GM21717 (cell line): ENCODE measurements around the gene TAX1BP1.

ENCODE experiments used
- ATAC-seq: cut with Tn5 transposase; IDR thresholded peaks from one replicate; pipeline ENCODE4 v1.9.1; 2021; ENCODE audit warnings: mild to moderate bottlenecking, moderate library complexity; ENCODE audit not compliant: unreplicated experiment

Gene TAX1BP1

DNA sequence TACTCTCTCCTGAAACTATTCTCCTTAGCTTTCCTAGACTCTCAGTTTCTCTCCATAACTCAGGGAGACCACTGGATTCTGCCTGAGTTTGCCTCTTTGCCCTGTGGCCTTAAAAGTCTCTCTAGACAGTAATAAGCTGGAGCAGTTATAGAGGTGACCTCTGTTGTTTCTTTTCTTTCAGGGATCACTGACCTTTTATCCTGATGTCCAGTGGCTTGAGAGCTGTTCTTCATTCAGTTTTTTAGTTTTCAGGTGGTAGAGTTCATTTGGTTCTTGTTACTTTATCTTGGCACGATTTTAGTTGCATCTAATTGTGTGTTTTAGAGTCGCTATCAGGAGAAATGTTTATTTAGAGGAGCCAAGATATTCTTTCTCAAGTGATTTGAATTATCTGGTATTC is 37.7 kb downstream of the TAX1BP1 start:
- no peak for ATAC-seq

DNA sequence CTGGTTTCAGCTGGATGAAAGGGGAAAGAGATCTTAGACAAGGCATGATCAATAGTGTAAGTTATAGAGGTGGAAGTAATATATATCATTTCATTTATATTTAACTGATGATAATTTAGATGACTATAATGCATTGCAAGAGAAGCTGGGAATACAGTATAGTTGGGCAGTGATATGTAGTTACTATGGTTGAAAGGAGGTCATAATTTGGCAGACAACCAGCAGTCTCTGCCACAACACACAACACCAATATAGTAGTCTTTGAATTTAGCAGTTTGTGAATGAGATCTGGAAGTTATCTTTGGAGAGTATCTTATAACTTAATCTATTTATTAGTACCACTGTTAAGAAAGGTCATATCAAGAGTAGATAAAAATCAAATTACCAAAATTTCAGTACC is 39.9 kb downstream of the TAX1BP1 start:
- no peak for ATAC-seq

DNA sequence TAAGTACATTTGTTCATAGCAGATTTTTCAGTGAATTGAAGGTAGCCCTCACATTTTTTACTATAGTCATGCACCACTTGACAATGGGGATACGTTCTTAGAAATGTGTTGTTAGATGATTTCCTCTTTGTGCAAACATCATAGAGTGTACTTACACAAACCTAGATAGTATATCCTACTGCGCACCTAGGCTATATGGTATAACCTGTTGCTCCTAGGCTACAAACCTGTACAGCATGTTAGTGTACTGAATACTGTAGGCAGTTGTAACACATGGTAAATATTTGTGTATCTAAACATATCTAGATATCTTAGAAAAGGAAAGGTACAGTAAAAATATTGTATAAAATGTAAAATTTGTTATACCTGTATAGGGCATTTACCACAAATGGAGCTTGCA is 41.2 kb downstream of the TAX1BP1 start:
- no peak for ATAC-seq

DNA sequence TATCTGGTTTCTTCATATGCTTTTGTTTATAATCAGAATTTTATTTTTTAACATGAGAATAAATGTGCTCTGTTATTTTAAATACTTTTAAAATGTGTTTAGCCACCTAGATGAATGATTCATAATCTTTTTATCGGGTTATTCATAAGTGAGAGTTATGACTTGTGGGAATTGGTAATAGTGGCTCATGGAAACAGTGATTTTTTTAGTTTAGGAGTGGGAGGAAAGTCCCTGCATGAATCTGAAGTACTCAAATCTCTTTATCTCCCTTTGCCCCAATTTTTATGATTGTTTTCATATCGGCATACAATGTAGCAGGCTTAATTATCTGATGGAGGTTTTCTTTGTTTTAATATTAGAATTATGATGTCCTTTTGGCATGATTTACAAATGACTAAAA is 42.9 kb downstream of the TAX1BP1 start:
- ATAC-seq = no peak

DNA sequence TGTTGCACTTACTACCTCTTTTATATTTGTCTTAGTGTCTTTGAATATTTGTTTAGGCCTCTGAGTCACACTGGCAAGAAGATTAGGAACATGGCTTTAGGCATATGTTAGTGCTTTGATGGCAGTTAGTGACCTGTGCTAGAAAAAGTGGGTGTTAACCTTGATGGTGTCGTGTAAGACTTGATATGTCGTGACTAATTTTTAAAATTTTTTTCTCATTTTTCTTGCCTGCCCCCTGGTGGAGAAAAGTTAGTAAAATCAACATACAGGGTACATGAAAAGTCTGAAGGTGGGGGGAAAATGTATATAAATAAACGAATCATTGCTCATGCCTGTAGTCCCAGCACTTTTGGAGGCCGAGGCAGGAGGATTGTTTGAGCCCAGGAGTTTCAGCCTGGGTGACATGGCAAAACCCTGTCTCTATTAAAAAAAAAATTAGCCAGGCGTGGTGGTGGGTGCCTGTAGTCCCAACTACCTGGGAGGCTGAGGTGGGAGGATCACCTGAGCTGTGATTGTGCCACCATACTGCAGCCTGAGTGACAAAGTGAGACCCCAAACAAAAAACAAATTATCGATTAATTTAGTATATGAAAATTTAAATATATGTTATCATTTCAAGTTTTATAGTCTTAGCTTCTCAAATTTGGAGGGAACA is 44.6 kb downstream of the TAX1BP1 start:
- no peak for ATAC-seq

DNA sequence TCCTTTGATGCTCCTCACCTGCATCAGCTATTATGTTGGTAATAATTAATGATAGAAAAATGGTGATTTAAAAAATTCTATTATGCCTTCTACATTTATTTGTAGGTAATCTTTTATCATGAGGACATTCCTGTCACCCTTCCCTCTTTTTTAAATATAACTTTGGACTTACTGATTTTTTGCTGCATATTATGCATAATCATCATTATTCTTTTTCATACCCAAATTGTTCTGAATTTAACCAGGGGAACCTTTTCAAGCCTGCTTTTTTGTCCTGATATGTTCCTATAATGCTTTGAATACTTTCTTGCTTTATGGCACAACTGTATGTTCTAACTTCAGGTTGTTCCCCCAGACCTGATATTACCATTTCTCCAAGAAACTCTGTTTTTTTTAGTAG is 48.5 kb downstream of the TAX1BP1 start:
- no peak for ATAC-seq

DNA sequence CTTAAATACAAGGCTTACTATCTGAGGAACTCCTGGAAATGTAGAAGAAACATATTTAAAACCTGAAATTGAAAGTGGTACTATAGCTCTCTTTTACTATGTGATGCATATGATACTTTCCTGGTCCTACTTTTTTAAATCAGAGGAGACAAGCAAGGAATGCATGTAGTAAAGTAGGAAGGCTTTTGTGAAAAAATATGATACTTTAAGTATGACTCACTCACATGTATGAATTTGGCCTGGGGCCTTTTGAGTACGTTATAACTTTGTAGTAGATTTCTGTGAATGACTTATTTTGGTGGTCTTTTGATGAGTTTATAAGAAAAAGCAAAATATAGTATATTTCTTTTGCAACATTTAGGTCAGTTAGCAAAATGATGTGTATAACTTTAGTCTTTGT is 53.8 kb downstream of the TAX1BP1 start:
- no peak for ATAC-seq

DNA sequence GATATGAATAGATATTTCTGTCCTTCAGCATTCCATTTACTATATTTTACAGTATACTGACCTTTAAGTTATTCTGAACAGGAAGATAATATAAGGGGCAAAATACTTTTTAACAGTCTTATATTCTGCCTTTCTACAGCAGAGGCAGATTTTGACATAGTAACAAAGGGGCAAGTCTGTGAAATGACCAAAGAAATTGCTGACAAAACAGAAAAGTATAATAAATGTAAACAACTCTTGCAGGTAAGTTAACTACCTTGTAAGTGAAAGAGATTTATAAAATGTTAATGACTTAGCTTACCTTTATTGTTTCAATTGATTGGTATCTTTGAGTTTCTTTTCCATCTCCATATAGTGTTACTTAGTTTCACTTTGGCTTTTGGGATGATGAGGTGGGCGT is 56.0 kb downstream of the TAX1BP1 start:
- ATAC-seq = no peak

DNA sequence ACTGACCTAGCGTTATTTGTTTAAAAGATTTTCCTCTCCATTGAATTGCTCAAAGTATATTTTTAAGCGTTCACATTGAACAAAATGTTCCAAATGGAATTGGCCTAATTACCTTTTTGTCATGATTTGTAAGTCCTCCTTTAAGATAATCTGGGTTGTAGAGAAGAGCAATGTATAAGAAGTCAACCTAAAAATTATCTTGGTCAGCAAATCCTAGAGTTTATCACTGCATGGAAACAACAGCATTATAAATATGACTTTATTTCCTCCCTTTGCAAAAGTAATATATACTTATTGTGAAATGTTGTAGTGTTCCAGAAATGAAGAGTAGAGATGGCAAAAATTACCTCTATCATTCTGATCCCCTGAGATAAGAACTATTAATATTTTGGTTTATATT is 59.2 kb downstream of the TAX1BP1 start:
- ATAC-seq = no peak

DNA sequence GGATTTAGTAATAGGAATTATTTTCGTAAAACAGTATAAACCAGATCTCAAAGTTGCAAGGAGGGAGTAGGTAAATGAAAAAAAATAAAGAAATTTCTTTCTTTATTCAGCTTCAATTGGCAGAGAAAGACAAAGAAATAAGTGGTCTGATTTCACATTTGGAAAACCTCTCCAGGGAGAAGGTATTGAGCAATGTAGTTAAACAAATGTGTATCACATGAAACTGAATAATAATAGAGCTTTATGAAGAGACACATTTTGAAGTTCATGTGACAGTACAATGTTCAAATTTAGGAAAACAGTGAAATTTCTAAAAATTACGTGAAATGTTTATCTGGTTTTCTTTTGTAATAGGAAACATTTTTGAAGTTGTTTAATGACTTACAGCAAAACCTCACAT is 63.0 kb downstream of the TAX1BP1 start:
- ATAC-seq = no peak

DNA sequence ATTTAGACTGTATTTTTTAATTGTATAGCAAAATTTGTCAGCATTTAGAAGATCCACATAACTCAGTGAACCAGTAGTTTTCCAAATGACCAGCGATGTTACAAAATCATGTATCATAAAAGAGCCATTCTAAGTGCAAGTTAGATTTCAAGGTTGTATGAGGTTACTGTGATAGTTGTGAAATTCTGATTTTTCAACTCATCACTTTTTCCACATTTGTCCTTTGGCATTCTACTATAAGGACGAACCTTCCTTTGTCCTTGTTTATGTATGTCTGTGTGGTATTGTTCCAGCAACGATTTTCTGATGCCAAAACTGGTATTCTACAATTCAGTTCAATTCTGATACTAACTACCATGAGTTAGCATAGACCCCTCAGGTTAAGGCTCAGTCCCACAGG is 64.2 kb downstream of the TAX1BP1 start:
- no peak for ATAC-seq

DNA sequence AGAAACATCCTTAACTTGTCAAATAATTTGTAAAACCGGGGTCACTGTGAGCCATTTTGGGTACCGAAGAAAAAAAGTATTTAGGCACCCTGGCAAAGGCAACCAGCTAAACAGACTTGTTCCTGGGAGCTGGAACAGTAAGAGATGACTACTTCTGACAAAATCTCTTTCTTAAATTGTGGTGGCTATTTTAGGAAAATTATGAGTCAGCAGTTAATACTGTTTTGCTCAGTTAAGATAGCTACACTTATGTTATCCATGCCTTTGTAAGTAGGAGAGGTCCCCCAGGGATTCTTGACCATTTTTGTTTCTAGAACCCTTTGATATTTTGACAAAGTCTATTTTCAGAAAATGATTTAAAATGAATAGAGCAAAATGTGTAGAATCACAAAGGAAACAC is 68.7 kb downstream of the TAX1BP1 start:
- ATAC-seq = no peak

DNA sequence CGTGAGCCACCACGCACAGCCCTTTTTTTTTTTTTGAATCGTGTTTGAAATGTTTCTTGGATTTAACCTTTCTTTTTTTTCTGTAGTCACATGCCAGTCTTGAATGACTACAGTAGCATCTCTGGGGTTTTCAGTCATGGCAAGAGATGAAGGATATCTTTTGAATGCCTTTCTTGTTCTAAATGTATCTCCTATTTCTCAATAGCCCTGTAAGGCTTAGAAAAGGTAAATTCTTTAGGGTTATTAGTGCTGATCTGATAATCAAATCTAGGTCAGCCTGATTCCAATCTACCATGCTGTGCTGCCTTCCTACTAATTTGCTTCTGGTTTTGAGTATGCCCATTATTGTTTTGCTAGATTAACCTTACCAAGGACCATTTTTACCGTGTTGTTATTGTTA is 70.2 kb downstream of the TAX1BP1 start:
- no peak for ATAC-seq

DNA sequence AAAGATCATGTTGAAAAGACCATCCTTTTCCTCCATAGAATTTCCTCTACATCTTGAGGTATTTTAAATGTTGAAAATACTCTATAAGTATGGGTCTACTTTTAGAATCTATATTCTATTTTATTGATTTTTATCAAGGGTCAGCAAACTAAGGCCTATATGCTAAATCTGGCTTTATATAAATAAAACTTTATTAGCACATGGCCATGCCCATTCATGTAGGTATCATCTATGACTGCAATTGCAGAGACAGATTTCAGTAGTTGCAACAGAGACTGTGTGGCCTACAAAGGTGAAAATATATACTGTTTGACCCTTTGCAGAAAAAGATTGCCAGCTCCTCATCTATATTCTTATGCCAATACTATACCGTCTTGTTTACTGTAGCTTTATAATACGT is 72.7 kb downstream of the TAX1BP1 start:
- no peak for ATAC-seq

DNA sequence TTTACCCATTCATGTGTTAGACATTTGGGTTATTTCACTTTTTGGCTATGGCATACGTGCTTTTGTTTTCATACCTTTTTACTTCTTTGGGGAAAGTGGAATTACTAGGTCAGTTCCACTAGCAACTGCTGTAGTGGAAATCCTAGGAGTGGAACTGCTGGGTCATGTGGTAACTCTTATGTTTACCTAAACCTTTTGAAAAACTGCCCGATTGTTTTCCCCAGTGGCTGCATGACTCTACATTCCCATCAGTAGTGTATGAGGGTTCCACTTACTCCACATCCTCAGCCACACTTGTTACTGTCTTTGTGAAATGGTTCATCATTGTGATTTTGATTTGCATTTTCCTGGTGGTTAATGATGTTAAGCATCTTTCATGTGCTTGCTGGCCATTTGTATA is 82.3 kb downstream of the TAX1BP1 start:
- no peak for ATAC-seq

DNA sequence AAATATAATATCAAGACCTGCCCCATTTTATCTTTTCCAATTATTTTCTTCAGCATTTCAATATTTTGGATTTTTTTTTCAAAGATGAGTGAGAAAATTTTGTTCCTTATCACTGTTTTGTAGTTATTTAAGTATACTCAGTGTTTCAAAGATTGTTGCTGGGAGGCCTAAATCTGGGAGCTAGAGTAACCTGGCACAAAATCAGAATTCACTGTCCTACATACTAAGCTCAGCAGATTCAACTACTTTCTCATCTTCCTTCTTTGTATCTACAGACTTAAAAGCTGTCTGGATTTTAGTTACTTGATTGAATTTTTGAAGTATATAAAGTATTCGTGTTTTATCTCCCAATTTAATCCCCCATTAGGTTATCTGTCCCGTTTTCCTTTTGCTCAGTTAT is 85.9 kb downstream of the TAX1BP1 start:
- no peak for ATAC-seq

DNA sequence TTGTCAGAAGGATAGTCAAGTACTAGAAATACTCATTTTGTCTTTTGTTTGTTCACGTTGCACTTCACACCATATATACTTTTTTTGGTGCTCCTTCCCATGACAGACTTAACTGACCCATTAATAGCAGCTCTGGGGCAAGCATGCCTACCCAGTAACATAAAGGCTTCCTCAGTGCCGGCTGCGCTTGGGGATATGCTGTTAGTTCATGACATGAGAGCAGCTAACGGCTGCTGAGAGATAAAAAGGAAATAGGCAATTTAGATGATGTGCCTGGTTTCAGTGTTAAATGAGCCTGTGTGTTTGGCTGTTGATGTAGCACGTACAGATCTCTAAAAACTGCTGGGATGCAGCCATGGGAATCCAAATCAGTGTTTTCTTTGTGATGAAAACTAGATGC is 86.4 kb downstream of the TAX1BP1 start:
- ATAC-seq = no peak

DNA sequence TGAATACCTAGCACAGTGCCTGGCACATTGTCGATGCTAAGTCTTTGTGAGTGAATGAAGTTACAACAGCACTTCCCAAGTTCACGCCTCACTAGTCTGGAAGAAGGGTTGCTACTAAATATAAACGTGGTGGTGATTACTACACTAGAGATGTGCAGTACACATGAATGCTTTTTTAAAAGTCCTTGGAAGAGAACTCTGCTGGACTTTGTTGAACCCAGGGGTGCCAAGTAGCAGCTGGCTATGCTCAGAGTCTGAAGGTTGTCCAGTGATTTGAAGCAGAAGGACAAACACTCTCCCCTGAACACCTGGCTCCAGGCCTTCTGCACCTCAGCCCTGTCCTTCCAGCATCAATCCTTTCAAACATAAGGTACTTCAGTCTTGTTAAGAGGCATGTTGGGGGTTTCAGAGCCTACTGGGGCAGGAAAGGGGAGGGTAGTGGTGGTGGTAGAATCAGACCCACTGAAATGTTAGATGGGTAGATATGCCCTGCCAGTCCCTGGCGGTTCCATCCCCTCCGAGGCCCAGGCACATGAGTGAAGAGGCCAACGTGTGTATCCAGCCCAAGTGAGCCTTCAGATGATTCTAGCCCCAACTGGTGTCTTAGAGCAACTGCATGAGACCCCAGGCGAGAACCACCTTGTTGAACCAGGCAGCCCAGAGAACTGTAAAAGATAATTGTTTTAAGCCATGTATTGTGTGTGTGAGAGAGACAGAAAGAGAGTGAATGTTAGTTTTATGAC is 94.4 kb downstream of the TAX1BP1 start:
- ATAC-seq = no peak

DNA sequence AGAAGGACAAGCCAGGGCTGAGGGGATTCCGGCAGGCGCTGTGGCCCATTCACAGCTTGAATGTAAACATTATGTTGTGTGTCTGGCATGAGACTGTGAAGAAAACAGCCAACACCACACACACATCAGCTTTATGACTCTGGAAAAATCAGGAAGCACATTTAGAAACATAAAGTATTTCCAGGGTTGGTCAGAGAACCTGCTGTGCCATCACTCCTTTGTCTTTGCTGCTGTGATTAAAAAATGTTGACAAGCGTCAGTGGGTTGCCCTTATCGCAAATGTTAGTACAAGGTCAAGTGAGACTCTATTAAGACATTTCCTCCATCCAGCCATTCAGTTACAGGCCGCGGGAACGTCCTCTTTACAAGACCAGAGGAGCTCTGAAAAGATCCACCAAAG is 95.4 kb downstream of the TAX1BP1 start:
- ATAC-seq = no peak

DNA sequence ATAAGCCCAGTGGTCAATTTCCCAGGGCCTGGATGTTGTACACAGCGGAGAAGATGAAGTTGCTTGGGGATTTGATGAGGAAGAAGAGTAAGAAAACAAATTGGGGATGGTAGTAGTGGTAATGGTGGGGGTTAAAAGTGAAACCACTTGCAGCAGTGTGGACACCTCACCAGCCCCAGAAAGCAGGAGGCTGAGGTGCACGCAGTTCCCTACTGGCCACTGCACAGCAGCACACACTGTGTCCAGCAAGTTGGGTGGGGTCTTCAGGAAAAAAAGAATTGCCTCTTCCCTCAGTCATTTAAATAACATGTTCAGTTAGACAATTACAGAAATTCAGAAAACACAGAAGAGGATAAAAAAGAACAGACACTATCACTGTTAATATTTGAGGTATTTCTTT is 96.6 kb downstream of the TAX1BP1 start:
- no peak for ATAC-seq

DNA sequence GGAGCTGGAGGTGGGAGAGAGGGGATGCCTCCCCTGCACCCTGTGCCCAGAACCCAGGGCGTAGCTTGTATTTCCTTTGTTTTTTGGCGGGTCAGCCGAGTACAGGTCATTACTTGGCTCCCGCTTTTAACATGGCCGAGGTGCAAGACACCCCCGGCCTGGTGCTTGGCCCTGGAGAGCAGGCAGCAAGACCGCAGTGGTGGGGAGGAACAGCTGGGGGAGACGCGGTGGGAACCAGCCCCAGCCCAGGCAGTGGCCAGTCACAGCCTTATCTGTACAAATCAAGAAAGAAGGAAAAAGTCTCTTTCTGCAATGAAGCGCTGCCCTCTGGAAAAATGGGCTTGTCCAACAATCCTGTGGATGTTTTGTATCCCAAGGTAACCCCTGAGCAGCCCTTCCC is 99.1 kb downstream of the TAX1BP1 start:
- no peak for ATAC-seq

DNA sequence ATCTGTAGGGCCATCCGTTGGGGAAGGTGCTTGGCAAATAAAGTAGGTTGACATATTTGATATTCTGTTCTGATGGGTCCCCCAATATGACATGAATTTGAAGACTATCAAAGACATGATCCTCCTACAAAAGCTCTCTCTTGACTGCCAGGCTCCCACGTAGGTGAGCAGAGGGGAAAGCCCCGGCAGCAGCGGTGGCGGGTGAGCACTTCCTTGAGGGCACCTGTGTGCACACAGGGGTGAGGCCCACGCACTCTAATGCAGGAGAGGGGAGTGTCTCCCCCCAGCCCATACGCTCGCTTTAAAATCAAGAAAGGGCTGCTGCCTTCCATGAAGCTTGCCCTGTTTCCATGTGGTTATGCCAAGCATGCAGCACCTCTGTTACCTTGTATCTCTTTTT is 100.4 kb downstream of the TAX1BP1 start:
- ATAC-seq = no peak
